PC-9 (cell line): ENCODE results near the gene BCAP29.

ENCODE experiments used
- EZH2 ChIP-seq: fragments of 200-600 bp; sonication (generic); IDR thresholded peaks from 2 replicates; pipeline ENCODE4 v1.8.0; 2017; ENCODE audit warnings: antibody characterized with exemption, low read depth
- TF ChIP-seq, protein P1 (sequence below): fragments of 200-600 bp; sonication (generic); conservative IDR thresholded peaks from 2 replicates; pipeline ENCODE4 v1.6.1; 2017; ENCODE audit warnings: mixed run types, antibody characterized with exemption, mild to moderate bottlenecking, moderate library complexity

DNA sequence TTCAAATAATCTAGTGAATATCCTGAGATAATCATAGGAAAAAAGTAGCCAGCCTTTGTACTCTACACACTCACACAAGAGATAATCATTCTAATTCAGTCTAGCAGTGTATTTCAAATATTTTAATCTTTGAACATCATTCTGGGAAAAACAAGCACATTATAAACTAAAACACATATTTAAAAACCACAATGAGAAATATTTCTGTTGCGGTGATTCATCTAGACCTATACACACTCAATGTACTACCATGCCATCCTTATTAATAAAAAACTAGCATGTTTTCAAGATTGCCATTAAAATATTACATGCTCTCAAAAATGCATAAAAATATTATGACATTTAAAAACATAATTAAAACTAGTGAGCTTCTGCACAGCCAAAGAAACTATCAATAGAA, 28.1 kb upstream of the BCAP29 start:
- TF ChIP-seq, protein P1, sequence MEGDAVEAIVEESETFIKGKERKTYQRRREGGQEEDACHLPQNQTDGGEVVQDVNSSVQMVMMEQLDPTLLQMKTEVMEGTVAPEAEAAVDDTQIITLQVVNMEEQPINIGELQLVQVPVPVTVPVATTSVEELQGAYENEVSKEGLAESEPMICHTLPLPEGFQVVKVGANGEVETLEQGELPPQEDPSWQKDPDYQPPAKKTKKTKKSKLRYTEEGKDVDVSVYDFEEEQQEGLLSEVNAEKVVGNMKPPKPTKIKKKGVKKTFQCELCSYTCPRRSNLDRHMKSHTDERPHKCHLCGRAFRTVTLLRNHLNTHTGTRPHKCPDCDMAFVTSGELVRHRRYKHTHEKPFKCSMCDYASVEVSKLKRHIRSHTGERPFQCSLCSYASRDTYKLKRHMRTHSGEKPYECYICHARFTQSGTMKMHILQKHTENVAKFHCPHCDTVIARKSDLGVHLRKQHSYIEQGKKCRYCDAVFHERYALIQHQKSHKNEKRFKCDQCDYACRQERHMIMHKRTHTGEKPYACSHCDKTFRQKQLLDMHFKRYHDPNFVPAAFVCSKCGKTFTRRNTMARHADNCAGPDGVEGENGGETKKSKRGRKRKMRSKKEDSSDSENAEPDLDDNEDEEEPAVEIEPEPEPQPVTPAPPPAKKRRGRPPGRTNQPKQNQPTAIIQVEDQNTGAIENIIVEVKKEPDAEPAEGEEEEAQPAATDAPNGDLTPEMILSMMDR, result no peak
- no peak for TF ChIP-seq EZH2
